IMR-90 (cell line): ENCODE data around the gene ANKRD31.
"Not testable (repeated sequence)": the region's sequence is repeated elsewhere in the genome, so short reads cannot be mapped to it uniquely, and the experiment has no call there.

Experiments used
- CEBPB ChIP-seq: IDR thresholded peaks from 2 replicates; pipeline ENCODE4 v1.6.1; 2012; ENCODE audit warnings: low read depth, low read length, improper control_type of control experiment
- POLR2A ChIP-seq: IDR thresholded peaks from 2 replicates; pipeline ENCODE4 v1.6.1; 2012; ENCODE audit warnings: mild to moderate bottlenecking, low read depth, low read length
- TF ChIP-seq, protein P1 (sequence below): conservative IDR thresholded peaks from 2 replicates; pipeline ENCODE4 v1.5.1; 2012; ENCODE audit warnings: mild to moderate bottlenecking, low read depth, low read length, improper control_type of control experiment

GRCh38 chr5:75114311-75114710 is 122.4 kb downstream of the ANKRD31 start:
- TF ChIP-seq, protein P1, sequence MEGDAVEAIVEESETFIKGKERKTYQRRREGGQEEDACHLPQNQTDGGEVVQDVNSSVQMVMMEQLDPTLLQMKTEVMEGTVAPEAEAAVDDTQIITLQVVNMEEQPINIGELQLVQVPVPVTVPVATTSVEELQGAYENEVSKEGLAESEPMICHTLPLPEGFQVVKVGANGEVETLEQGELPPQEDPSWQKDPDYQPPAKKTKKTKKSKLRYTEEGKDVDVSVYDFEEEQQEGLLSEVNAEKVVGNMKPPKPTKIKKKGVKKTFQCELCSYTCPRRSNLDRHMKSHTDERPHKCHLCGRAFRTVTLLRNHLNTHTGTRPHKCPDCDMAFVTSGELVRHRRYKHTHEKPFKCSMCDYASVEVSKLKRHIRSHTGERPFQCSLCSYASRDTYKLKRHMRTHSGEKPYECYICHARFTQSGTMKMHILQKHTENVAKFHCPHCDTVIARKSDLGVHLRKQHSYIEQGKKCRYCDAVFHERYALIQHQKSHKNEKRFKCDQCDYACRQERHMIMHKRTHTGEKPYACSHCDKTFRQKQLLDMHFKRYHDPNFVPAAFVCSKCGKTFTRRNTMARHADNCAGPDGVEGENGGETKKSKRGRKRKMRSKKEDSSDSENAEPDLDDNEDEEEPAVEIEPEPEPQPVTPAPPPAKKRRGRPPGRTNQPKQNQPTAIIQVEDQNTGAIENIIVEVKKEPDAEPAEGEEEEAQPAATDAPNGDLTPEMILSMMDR: not testable (repeated sequence)
- TF ChIP-seq POLR2A, CEBPB: not testable (repeated sequence)
